ENCODE results near the gene CAPS.
"Not testable (repeated sequence)": the region's sequence is repeated elsewhere in the genome, so short reads cannot be mapped to it uniquely, and the experiment has no call there.

The CAPS gene

DNA sequence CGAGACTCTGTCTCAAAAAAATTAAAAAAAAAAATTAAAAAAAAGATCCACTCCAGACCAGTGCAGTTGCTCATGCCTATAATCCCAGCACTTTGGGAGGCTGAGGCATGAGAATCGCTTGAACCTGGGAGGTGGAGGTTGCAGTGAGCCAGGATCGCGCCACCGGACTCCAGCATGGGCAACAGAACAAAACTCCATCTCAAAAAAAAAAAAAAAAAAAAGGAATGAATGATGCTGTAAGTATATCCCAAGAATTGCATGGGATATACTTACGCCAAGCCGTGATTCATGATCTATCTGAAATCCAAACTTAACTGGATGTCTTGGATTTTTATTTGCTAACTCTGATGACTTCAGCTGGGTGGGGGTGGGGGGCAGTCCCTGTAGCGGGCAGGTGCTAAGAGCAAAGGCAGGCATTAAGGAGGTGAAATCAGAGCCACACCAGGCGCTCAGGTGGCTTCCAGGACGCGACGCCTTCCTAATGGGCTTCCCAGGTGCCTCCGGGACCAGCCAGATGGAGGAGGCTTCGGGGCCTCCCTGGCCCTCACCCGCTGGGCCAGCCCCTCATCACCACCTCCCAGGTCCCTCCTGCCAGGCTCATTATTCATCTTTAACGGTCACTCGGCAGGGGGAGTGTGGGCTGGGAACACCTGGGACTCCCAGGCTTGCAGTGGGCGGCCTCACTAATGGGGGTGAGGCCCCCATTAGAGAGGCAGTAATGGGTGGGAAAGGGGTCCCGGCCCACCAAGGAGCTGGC, 32.3 kb upstream of the CAPS start:
- no peak for DNase-seq (ENCODE audit: insufficient read length)
- no peak for FAIRE-seq
- TF ChIP-seq TAF1 (IDR thresholded peaks at IDR 0.05; ENCODE audit: borderline replicate concordance, low read depth, low read length), result no peak
- no peak for TF ChIP-seq POLR2A (IDR thresholded peaks at IDR 0.05; ENCODE audit: low read depth, low read length)

GRCh38 chr19:5882421-5882968, 31.6 kb upstream of the CAPS start:
- FAIRE-seq, result no peak

DNA sequence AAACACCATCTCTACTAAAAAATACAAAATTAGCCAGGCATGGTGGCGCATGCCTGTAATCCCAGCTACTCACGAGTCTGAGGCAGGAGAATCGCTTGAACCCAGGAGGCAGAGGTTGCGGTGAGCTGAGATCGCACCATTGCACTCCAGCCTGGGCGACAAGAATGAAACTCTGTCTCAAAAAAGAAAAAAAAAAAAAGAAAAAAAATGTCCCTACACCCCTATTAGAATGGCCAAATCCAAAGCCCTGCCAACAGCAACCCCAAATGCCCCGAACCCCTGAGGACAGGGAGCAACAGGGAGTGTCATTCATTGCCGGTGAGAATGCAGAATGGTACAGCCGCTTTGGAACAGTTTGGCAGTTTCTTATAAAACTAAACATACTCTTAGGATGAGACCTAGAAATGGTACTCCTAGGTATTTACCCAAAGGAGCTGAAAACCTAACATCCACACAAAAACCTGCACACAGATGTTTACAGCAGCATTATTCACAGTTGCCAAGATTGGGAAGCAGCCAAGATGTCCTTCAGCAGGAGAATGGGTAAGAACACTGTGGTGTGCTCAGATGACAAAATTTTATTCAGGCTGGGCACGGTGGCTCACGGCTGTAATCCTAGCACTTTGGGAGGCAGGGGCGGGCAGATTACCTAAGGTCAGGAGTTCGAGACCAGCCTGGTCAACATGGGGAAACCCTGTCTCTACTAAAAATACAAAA, 30.7 kb upstream of the CAPS start:
- FAIRE-seq, result not testable (repeated sequence)

More at GRCh38 chr19:5882421-5882968, 31.6 kb upstream of the CAPS start:
- TF ChIP-seq POLR2A (IDR thresholded peaks at IDR 0.05; ENCODE audit: low read depth, low read length), result no peak
- no peak for TF ChIP-seq TAF1 (IDR thresholded peaks at IDR 0.05; ENCODE audit: borderline replicate concordance, low read depth, low read length)
- no peak for TF ChIP-seq POLR2AphosphoS5 (IDR thresholded peaks at IDR 0.05; ENCODE audit: low read depth, low read length)
- DNase-seq (ENCODE audit: insufficient read length), result no peak

GRCh38 chr19:5884065-5884811, 29.8 kb upstream of the CAPS start:
- FAIRE-seq; DNase-seq (ENCODE audit: insufficient read length): not testable (repeated sequence)

More for the DNA sequence above, 30.7 kb upstream of the CAPS start:
- DNase-seq (ENCODE audit: insufficient read length), result not testable (repeated sequence)

DNA sequence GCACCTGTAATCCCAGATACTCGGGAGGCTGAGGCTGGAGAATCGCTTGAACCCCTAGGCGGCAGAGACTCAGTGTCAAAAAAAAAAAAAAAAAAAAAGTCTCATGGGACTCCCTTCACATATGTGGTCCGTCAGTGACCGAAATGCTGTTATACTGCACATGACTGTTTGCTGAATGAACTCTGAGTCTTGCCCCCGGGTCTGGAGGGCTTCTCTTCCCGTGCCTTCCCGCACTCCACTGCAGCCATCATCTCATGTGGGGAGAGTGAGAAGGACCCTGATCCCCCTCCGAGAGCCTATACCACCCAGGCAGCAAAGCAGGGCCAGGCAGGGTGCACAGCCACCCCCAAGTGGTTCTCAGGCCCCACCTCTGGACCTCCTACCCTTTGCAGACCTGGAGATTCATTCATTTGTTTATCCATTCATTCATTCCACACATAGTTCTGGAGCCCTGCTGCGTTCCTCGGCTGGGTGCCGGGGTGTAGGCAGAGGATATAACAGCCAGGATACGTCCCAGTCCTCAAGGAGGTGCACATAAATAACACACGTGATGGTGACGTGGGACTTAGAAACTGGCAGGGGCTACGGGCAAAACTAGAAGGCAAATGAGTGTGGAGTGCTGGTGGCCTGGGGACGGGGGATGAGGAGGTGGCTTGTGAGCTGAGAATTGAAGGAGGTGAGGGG, 24.6 kb upstream of the CAPS start:
- no peak for TF ChIP-seq POLR2A (IDR thresholded peaks at IDR 0.05; ENCODE audit: low read depth, low read length)
- TF ChIP-seq POLR2AphosphoS5 (IDR thresholded peaks at IDR 0.05; ENCODE audit: low read depth, low read length), result no peak
- TF ChIP-seq TAF1 (IDR thresholded peaks at IDR 0.05; ENCODE audit: borderline replicate concordance, low read depth, low read length), result no peak
- FAIRE-seq (no peak), DNase-seq (ENCODE audit: insufficient read length) (no peak)

- FAIRE-seq (no peak), DNase-seq (ENCODE audit: insufficient read length) (no peak)
- TF ChIP-seq TAF1 (IDR thresholded peaks at IDR 0.05; ENCODE audit: borderline replicate concordance, low read depth, low read length) (no peak), POLR2AphosphoS5 (IDR thresholded peaks at IDR 0.05; ENCODE audit: low read depth, low read length) (no peak), POLR2A (IDR thresholded peaks at IDR 0.05; ENCODE audit: low read depth, low read length) (no peak)
Observed at GRCh38 chr19:5890099-5890498, 24.0 kb upstream of the CAPS start.

DNA sequence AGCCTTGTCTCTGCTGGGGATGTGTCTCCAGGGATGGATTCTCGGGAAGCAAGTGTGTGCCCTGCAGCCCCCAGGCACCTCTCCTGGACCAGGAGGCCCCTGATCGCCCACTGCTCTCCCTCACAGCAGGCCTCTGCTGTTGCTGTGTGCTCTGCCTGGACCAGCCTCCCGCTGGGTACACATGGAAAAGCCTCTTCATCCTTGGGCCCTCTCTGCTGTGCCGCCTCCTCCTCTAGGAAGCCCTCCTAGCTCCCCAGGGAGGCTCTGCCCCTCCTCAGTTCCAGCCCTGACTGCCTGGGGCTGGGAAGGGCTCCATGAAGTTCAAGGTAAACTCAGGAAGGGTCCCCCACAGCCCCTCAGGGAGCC, 22.5 kb upstream of the CAPS start:
- FAIRE-seq, result no peak

DNA sequence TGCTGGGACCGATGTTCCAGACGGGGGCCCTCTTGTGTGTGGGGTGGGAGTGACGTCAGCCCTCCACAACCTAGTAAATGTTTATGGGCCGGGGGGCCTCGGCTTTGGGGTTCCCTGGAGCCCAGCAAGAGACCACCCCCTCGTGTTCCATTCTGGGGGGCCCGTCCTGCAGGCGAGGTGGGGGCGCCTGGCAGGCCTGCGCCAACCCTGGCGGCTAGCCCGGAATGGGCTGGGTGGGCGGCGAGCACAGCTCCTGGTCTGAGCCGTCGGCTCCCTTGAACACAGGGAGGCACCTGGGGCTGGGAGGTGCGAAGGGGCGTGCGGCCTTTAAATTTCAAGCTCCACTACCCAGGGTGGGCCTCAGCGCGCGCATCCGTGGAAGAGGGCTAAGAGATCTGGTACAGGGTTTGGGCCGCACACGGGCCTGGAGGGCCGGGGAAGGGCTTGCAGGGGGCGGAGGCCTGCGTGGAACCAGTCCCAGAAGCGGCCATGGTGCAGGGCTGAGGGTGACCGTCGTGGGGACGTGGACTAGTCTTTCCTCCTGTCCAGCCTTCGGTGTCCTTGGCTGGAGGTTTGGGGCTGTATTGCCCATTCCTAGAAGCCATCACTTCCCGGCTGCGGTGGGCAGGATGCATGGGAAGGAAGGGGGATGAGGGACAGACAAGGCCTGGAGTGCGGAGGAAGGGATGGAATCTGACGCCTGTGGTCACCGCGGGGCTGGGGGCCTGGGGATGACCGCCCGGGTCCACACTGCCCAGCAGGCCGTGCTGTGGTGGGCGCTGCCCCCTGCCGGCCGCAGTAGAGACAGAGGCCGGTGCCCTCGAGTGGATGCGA, 21.9 kb upstream of the CAPS start:
- DNase-seq (ENCODE audit: insufficient read length), result no peak
- 0 out of 2 replicates have a peak, but pooled peaks have one; percentile 53 for TF ChIP-seq POLR2A (IDR thresholded peaks at IDR 0.05; ENCODE audit: low read depth, low read length)
- TF ChIP-seq TAF1 (IDR thresholded peaks at IDR 0.05; ENCODE audit: borderline replicate concordance, low read depth, low read length), result no peak
- TF ChIP-seq POLR2AphosphoS5 (IDR thresholded peaks at IDR 0.05; ENCODE audit: low read depth, low read length), result peak; percentile 63; the same call in 1 of the 2 replicates
- FAIRE-seq, result no peak

More for the DNA sequence above, 22.5 kb upstream of the CAPS start:
- TF ChIP-seq POLR2AphosphoS5 (IDR thresholded peaks at IDR 0.05; ENCODE audit: low read depth, low read length) (no peak), POLR2A (IDR thresholded peaks at IDR 0.05; ENCODE audit: low read depth, low read length) (no peak; the same call in 1 of the 2 replicates), TAF1 (IDR thresholded peaks at IDR 0.05; ENCODE audit: borderline replicate concordance, low read depth, low read length) (no peak)
- DNase-seq (ENCODE audit: insufficient read length), result no peak

GRCh38 chr19:5892772-5893275, 21.2 kb upstream of the CAPS start:
- DNase-seq (ENCODE audit: insufficient read length) (no peak), FAIRE-seq (no peak)
- TF ChIP-seq POLR2AphosphoS5 (IDR thresholded peaks at IDR 0.05; ENCODE audit: low read depth, low read length) (no peak), POLR2A (IDR thresholded peaks at IDR 0.05; ENCODE audit: low read depth, low read length) (no peak; the same call in 1 of the 2 replicates), TAF1 (IDR thresholded peaks at IDR 0.05; ENCODE audit: borderline replicate concordance, low read depth, low read length) (no peak)

- DNase-seq (ENCODE audit: insufficient read length), result no peak
- TF ChIP-seq POLR2A (IDR thresholded peaks at IDR 0.05; ENCODE audit: low read depth, low read length) (no peak), POLR2AphosphoS5 (IDR thresholded peaks at IDR 0.05; ENCODE audit: low read depth, low read length) (no peak), TAF1 (IDR thresholded peaks at IDR 0.05; ENCODE audit: borderline replicate concordance, low read depth, low read length) (no peak)
- no peak for FAIRE-seq
Observed at GRCh38 chr19:5893296-5893903, 20.7 kb upstream of the CAPS start.
